GM15510 (cell line): ENCODE data around the gene DAB2.

Experiments used
- POLR2A ChIP-seq: IDR thresholded peaks from 3 replicates; pipeline ENCODE4 v1.6.1; 2011; ENCODE audit warnings: borderline replicate concordance; ENCODE audit not compliant: insufficient read length; ENCODE audit errors: extremely low read depth

DAB2 gene

GRCh38 chr5:39439582-39440162, 14.9 kb upstream of the DAB2 start:
- no peak for TF ChIP-seq POLR2A

- TF ChIP-seq POLR2A, result no peak
Measured at GRCh38 chr5:39437467-39437866, 12.7 kb upstream of the DAB2 start.

GRCh38 chr5:39433848-39434247, 9.1 kb upstream of the DAB2 start:
- TF ChIP-seq POLR2A, result no peak

DNA sequence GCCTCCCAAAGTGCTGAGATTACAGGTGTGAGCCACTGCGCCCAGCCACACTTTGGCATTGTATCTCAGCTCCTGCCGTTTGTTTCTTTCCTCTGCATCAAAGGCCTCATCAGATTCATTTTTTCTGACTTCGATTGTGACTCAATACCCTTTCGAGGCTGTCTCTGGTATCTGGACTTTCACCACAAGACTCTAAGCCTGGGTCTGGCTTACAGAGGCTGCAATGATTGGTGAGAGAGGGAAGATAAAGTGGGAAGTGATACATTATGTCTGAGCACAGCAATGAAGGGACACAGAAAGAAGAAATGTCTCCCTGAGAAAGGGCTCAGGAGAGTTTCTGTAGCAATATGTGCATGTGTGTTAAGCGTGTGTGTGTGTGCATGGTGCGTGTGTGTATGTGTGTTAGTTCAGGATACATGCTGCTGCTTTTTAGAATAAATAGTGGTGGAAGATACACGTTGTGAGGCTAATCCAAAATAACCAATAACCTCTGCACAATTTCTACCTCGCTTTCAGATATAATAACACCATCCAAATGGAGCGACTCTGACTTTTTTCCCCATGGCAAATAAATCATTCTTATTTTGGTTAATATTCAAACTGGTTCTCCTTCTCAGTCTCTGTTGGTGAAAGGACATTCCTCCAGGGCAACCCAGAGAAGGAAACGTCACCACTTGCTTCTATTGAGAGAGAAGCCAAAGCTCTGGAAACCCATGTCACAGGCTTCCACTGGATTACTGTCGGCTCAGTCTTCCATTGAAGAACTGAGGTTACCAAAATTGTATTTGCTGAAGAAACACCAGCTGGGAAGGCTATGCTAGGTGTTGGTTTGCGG, 8.1 kb upstream of the DAB2 start:
- TF ChIP-seq POLR2A, result no peak

GRCh38 chr5:39430461-39430860, 5.7 kb upstream of the DAB2 start:
- TF ChIP-seq POLR2A, result no peak

- TF ChIP-seq POLR2A, result no peak
Measured at GRCh38 chr5:39428640-39429039, 3.9 kb upstream of the DAB2 start.

GRCh38 chr5:39427633-39428032, 2.9 kb upstream of the DAB2 start:
- no peak for TF ChIP-seq POLR2A

- no peak for TF ChIP-seq POLR2A
Measured at GRCh38 chr5:39427229-39427628, 2.4 kb upstream of the DAB2 start.

DNA sequence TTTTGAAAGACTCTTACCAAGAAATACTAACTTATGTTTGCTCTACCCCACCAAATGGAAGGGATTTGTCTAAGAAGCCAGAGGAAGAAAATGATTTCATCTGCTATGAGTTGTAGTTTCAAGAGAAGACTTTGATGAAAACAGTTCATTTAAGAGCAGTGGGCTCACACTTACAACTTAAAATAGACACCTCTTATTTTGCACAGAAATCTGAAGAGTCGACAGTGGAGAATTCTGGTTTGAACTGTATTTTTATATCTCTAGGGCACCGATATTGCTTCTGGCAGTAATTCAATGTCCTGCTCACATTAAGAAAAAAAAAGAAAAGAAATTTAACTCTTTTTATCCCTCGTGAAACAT, 1.9 kb upstream of the DAB2 start:
- no peak for TF ChIP-seq POLR2A

DNA sequence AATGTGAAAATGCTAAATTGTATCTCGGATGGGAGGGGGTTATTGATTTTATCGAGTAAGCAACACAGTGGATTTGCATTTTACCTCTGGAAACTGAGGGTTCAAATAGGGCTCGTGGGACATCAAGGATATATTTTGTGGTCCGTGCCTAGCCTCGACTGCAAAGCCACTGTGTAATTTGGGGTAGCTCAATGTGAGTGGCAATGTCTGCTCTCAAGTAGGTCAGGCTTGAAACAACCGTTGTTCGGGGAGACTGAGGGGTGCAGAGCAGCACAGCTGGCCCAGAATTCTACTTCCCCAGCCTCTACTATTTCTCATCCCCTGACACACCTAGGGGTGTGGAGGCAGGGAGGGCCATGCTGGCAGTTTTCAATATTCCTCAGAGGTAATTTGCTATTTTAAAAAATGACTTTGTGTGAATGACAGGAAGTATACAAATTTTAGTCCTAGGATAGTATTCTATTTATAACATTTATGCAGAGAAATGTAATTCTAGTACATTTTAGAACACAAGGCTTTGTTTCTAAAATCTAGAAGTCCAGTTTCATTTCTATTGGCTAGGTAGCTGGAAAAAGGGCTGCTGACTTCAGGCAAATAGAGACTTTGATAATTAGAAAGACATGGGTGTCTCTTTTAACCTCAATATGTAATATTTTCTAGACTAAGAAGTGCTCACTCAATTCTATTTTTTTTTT, 1.4 kb upstream of the DAB2 start:
- TF ChIP-seq POLR2A, result no peak

DNA sequence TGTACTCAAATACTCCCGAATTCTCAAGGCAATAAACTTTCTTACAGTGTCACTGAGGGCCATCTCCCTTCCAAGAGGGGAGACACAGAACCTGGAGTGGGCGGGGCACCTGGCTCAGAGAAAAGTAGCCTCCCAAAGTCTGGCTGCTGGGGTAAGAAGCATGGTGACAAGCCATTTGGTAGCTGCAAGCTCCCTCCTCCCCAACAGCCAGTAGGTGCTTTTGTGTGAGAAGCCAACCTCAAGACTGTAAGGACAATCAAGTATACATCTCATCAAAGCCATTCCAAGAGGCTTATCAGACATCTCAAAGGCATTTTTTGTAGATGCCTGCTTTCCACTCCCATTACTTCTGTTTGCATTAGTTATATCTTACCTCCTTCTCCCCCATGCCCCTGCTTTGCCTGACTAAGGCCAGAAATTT, 1.4 kb downstream of the DAB2 start:
- TF ChIP-seq POLR2A, result no peak

- no peak for TF ChIP-seq POLR2A
Measured at GRCh38 chr5:39422728-39423285, 2.0 kb downstream of the DAB2 start.

DNA sequence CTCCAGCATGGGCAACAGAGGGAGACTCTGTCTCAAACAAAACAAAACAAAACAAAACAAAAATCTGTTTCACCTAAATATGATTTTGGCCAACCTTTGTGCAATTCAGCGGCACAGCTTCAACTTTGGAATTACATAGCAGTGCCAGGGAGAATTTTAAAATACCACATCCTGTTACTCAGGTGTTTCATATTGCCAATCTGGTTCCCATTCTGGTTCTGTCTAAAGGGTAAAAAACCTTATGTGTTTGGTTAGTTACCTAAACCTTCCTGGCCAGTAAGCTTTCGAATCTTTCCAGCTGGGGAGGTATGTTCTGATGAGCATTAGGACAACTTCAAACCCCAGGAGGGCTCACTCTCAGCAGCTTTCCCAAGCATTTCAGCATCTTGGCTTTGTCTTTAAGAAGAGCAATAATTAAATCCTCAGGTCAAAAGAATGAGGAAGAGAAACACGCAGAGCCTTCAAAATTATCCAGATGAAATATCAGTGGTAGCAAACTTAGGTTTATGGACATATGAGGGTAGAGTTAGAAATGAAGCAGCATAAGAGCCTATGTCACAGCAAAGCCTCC, 2.7 kb downstream of the DAB2 start:
- TF ChIP-seq POLR2A, result no peak

GRCh38 chr5:39420482-39421145, 4.2 kb downstream of the DAB2 start:
- TF ChIP-seq POLR2A, result no peak
